HEK293 (cell line): ENCODE measurements around the gene CIC.

Experiments
- CTCF ChIA-PET: fragments of 350-600 bp; formaldehyde crosslinking; extraction: SDS; loops from one replicate; lab custom pipeline; 2021; ENCODE audit warnings: antibody characterized with exemption; lab: Yijun Ruan, JAX
- POLR2A ChIA-PET: fragments of 300-600 bp; formaldehyde crosslinking; extraction: SDS; loops from one replicate; lab custom pipeline; 2020; ENCODE audit warnings: antibody characterized with exemption, inconsistent platforms; lab: Yijun Ruan, JAX
- H3K27ac ChIP-seq: fragments of 200-500 bp; sonication (Bioruptor generic); 2 replicates; pipeline ENCODE4 v1.5.1; 2014; ENCODE audit warnings: low read depth, low read length, control low read depth, inconsistent platforms; ENCODE audit errors: extremely low read depth
- H3K36me3 ChIP-seq, 2 experiments: fragments of 200-500 bp in 1 of 2; sonication (Bioruptor generic) in 1 of 2; 1 replicate in 1 of 2; 2 replicates in 1 of 2; pipeline ENCODE4 v1.5.1; 2014 to 2017; ENCODE audit warnings: inconsistent platforms in 2 of 2, low read length in 2 of 2; ENCODE audit not compliant: control insufficient read depth in 2 of 2, insufficient read depth in 1 of 2
- H3K4me1 ChIP-seq: fragments of 200-500 bp; sonication (Bioruptor generic); 2 replicates; pipeline ENCODE4 v1.5.1; 2014; ENCODE audit warnings: mild to moderate bottlenecking, low read length, inconsistent platforms; ENCODE audit not compliant: control insufficient read depth, insufficient read depth
- H3K4me3 ChIP-seq: 2 replicates; pipeline ENCODE4 v1.5.1; 2011; ENCODE audit warnings: low read depth, mild to moderate bottlenecking, control low read depth, low read length, moderate library complexity
- H3K9me3 ChIP-seq: fragments of 200-500 bp; sonication (Bioruptor generic); 2 replicates; pipeline ENCODE4 v1.5.1; 2014; ENCODE audit warnings: low read depth, low read length, inconsistent platforms; ENCODE audit not compliant: control insufficient read depth, insufficient read depth
- GLIS1 ChIP-seq: fragments of 450-650 bp; formaldehyde crosslinking; IDR thresholded peaks from 2 replicates; pipeline ENCODE4 v1.5.1; 2016; ENCODE audit warnings: missing biosample characterization, missing genetic modification characterization
- GLIS2 ChIP-seq: fragments of 450-650 bp; formaldehyde crosslinking; IDR thresholded peaks from 2 replicates; pipeline ENCODE4 v1.5.1; 2016; ENCODE audit warnings: missing biosample characterization, missing genetic modification characterization
- KLF10 ChIP-seq: fragments of 450-650 bp; IDR thresholded peaks from 2 replicates; pipeline ENCODE4 v1.5.1; 2018; ENCODE audit warnings: missing biosample characterization, mild to moderate bottlenecking, missing genetic modification characterization
- ZBTB48 ChIP-seq: fragments of 450-650 bp; formaldehyde crosslinking; IDR thresholded peaks from 2 replicates; pipeline ENCODE4 v1.5.1; 2016; ENCODE audit warnings: missing biosample characterization, missing genetic modification characterization
- ZIC2 ChIP-seq: fragments of 450-650 bp; formaldehyde crosslinking; IDR thresholded peaks from 2 replicates; pipeline ENCODE4 v1.5.1; 2016; ENCODE audit warnings: missing biosample characterization, missing genetic modification characterization
- ZNF10 ChIP-seq: fragments of 450-650 bp; formaldehyde crosslinking; IDR thresholded peaks from 2 replicates; pipeline ENCODE4 v1.5.1; 2017; ENCODE audit warnings: missing biosample characterization, missing genetic modification characterization
- ZNF121 ChIP-seq: fragments of 450-650 bp; formaldehyde crosslinking; IDR thresholded peaks from 2 replicates; pipeline ENCODE4 v1.5.1; 2016; ENCODE audit warnings: missing biosample characterization, missing genetic modification characterization
- ZNF433 ChIP-seq: fragments of 450-650 bp; formaldehyde crosslinking; IDR thresholded peaks from 2 replicates; pipeline ENCODE4 v1.5.1; 2016; ENCODE audit warnings: missing biosample characterization, missing genetic modification characterization, low read depth
- ZNF560 ChIP-seq: fragments of 450-650 bp; formaldehyde crosslinking; IDR thresholded peaks from 2 replicates; pipeline ENCODE4 v1.5.1; 2017; ENCODE audit warnings: missing biosample characterization, missing genetic modification characterization, borderline replicate concordance
- TF ChIP-seq, protein P1 (sequence below): fragments of 450-650 bp; IDR thresholded peaks from 2 replicates; pipeline ENCODE4 v1.5.1; 2018; ENCODE audit warnings: missing biosample characterization, mild to moderate bottlenecking, missing genetic modification characterization
- TF ChIP-seq, protein P2 (sequence below): fragments of 450-650 bp; formaldehyde crosslinking; IDR thresholded peaks from 2 replicates; pipeline ENCODE4 v1.5.1; 2017; ENCODE audit warnings: missing biosample characterization, missing genetic modification characterization

The CIC gene

DNA sequence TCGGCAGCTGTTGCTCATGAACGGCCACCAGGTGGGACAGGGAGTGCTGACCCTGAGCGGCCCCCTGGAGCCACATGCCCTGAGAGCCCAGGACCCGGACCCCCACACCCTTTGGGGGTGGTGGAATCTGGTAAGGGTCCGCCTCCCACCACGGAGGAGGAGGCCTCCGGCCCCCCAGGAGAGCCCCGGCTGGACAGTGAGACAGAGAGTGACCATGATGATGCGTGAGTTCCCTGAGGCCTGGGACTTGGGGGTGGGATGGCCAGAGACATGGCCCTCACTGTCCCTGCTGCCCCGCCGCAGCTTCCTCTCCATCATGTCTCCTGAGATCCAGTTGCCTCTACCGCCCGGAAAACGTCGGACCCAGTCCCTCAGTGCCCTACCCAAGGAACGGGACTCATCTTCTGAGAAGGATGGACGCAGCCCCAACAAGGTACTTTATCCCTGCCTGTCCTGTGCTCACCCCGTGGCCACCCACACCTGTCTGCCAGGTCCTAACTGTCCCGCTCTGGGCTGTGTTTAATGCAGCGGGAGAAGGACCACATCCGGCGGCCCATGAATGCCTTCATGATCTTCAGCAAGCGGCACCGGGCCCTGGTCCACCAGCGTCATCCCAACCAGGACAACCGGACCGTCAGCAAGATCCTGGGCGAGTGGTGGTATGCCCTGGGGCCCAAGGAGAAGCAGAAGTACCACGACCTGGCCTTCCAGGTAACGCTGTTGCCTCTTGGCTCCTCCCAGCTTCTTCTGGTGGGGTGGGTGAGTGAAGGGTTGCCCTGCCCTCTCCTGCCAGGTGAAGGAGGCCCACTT, 18.2 kb downstream of the CIC start:
- ChIA-PET CTCF (interaction anchor here (0.6 to 3.6 kb wide), 4 partner anchors 8 to 51 kb away, joined by 3 to 16 read pairs (median 6); no protein-coding TSS in a partner anchor), POLR2A (interaction anchor here (0.6 to 2.1 kb wide), 3 partner anchors 9 to 44 kb away, joined by 4 to 5 read pairs (median 4); no protein-coding TSS in a partner anchor)
- H3K4me3 ChIP-seq, result no peak overlapping the region
- peaks cover 30% of the 10 kb centered on the region for H3K4me1 ChIP-seq
- H3K36me3 ChIP-seq, result peaks cover 0 to 56% of the 10 kb centered on the region in 2 experiments; a peak in 2 of 3 replicates
- peak; percentile 61; the same call in 1 of the 2 replicates for TF ChIP-seq ZNF10 (tag by site-specific recombination)
- TF ChIP-seq, protein P1, sequence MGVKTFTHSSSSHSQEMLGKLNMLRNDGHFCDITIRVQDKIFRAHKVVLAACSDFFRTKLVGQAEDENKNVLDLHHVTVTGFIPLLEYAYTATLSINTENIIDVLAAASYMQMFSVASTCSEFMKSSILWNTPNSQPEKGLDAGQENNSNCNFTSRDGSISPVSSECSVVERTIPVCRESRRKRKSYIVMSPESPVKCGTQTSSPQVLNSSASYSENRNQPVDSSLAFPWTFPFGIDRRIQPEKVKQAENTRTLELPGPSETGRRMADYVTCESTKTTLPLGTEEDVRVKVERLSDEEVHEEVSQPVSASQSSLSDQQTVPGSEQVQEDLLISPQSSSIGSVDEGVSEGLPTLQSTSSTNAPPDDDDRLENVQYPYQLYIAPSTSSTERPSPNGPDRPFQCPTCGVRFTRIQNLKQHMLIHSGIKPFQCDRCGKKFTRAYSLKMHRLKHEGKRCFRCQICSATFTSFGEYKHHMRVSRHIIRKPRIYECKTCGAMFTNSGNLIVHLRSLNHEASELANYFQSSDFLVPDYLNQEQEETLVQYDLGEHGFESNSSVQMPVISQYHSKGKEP (tag by site-specific recombination), result no peak
- TF ChIP-seq ZNF560 (tag by site-specific recombination), result no peak
- TF ChIP-seq GLIS2, result peak; percentile 39; the same call in 1 of the 2 replicates
- TF ChIP-seq KLF10 (tag by site-specific recombination), result no peak
- no peaks in the 10 kb centered on the region for H3K9me3 ChIP-seq
- peak overlapping the region; percentile 24; the same call in 1 of the 2 replicates for H3K27ac ChIP-seq

DNA sequence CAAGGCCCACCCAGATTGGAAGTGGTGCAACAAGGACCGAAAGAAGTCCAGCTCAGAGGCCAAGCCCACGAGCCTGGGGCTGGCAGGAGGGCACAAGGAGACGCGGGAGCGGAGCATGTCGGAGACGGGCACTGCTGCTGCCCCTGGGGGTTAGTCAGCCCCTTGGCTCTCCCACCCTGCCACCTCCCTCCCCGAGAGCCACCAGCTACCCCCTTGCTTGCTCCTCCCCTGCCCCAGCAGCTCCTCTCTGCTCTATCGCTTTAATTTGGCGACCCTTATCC, 18.7 kb downstream of the CIC start:
- H3K4me3 ChIP-seq, result no peak overlapping the region
- CTCF ChIA-PET, result interaction anchor here (0.6 to 3.6 kb wide), 5 partner anchors 8 to 155 kb away, joined by 3 to 16 read pairs (median 5); partner anchors contain the start of gene POU2F2
- H3K36me3 ChIP-seq, result peaks cover 0 to 62% of the 10 kb centered on the region in 2 experiments; a peak in 2 of 3 replicates
- POLR2A ChIA-PET, result interaction anchor here (0.6 to 2.1 kb wide), 5 partner anchors 8 to 45 kb away, joined by 3 to 5 read pairs (median 4); no protein-coding TSS in a partner anchor
- 0 out of 2 replicates have a peak, but pooled peaks have one; percentile 30 for TF ChIP-seq GLIS2
- TF ChIP-seq ZBTB48, result no peak
- no peak for TF ChIP-seq ZNF433 (tag by site-specific recombination)
- no peak for TF ChIP-seq ZNF121 (tag by site-specific recombination)
- TF ChIP-seq ZNF10 (tag by site-specific recombination), result 0 out of 2 replicates have a peak, but pooled peaks have one; percentile 3
- peaks cover 26% of the 10 kb centered on the region for H3K4me1 ChIP-seq
- no peak overlapping the region for H3K27ac ChIP-seq
- no peaks in the 10 kb centered on the region for H3K9me3 ChIP-seq

DNA sequence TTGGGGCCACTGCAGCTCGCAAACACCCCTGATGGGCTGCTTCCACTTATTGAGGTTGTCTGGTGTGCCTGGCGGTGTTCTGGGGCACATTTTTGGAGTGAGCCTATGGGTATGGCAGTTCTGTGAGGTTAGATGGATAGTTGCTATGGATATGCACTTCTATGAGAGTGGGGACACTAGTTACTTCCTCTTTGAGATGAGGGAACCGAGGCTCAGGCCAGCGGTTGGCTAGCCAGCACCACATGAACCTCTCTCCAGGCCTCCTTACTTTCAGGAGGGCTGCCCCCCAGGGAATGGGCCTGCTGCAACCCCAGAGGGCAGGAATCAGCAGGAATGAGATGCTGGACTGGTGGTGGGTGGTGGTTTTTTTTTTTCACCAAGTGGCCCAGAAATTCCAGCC, 19.3 kb downstream of the CIC start:
- Histone ChIP-seq H3K36me3 (peaks cover 3 to 68% of the 10 kb centered on the region in 2 experiments; a peak in 2 of 3 replicates), H3K27ac (no peak overlapping the region), H3K9me3 (no peaks in the 10 kb centered on the region), H3K4me1 (peaks cover 20% of the 10 kb centered on the region), H3K4me3 (no peak overlapping the region)
- CTCF ChIA-PET, result interaction anchor here (0.6 to 3.6 kb wide), 4 partner anchors 9 to 156 kb away, joined by 5 to 16 read pairs (median 8); partner anchors contain the start of gene POU2F2
- 0 out of 2 replicates have a peak, but pooled peaks have one; percentile 24 for TF ChIP-seq ZIC2 (tag by site-specific recombination)
- 0 out of 2 replicates have a peak, but pooled peaks have one; percentile 13 for TF ChIP-seq GLIS1
- TF ChIP-seq, protein P2, sequence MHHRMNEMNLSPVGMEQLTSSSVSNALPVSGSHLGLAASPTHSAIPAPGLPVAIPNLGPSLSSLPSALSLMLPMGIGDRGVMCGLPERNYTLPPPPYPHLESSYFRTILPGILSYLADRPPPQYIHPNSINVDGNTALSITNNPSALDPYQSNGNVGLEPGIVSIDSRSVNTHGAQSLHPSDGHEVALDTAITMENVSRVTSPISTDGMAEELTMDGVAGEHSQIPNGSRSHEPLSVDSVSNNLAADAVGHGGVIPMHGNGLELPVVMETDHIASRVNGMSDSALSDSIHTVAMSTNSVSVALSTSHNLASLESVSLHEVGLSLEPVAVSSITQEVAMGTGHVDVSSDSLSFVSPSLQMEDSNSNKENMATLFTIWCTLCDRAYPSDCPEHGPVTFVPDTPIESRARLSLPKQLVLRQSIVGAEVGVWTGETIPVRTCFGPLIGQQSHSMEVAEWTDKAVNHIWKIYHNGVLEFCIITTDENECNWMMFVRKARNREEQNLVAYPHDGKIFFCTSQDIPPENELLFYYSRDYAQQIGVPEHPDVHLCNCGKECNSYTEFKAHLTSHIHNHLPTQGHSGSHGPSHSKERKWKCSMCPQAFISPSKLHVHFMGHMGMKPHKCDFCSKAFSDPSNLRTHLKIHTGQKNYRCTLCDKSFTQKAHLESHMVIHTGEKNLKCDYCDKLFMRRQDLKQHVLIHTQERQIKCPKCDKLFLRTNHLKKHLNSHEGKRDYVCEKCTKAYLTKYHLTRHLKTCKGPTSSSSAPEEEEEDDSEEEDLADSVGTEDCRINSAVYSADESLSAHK (tag by site-specific recombination), result no peak
- POLR2A ChIA-PET, result interaction anchor here (0.7 to 2.1 kb wide), 4 partner anchors 8 to 45 kb away, joined by 3 to 4 read pairs (median 4); no protein-coding TSS in a partner anchor
